GM23338 (cell line): ENCODE measurements around the gene VPS54. TPM values are rescaled to one million over a fixed set of nuclear protein-coding genes. Genes with fewer than 3 reads are reported as not detected.
A peak's percentile ranks its signal among the peaks of the same experiment; 100 is the strongest.

ENCODE experiments used
- ATAC-seq: fragments of 200-7000 bp; cut with Tn5 transposase; 3 replicates; pipeline ENCODE4 v1.9.1; 2020
- DNase-seq: peaks from one replicate; pipeline ENCODE4 v3.0.0-alpha.2; 2015; ENCODE audit warnings: low spot score
- H2AFZ ChIP-seq: fragments of 200-600 bp; sonication (generic); 2 replicates; pipeline ENCODE4 v1.8.0; 2016; ENCODE audit warnings: antibody characterized with exemption, mild to moderate bottlenecking, moderate library complexity
- H3F3A ChIP-seq: fragments of 200-600 bp; sonication (generic); replicated peaks from 2 replicates; pipeline ENCODE4 v1.8.0; 2017; ENCODE audit warnings: antibody characterized with exemption, mixed run types, low read depth
- H3K27ac ChIP-seq: fragments of 200-600 bp; sonication (generic); 2 replicates; pipeline ENCODE4 v1.6.1; 2016; ENCODE audit warnings: low read depth
- H3K27me3 ChIP-seq: fragments of 200-600 bp; sonication (generic); 2 replicates; pipeline ENCODE4 v1.8.0; 2016; ENCODE audit warnings: mild to moderate bottlenecking, mixed run types, moderate library complexity; ENCODE audit not compliant: insufficient read depth
- H3K36me3 ChIP-seq: fragments of 200-600 bp; sonication (generic); 2 replicates; pipeline ENCODE4 v1.8.0; 2016; ENCODE audit warnings: mild to moderate bottlenecking; ENCODE audit not compliant: insufficient read depth
- H3K4me1 ChIP-seq: fragments of 200-600 bp; sonication (generic); 2 replicates; pipeline ENCODE4 v1.8.0; 2016; ENCODE audit warnings: mild to moderate bottlenecking, moderate library complexity; ENCODE audit not compliant: insufficient read depth
- H3K4me2 ChIP-seq: fragments of 200-600 bp; sonication (generic); 2 replicates; pipeline ENCODE4 v1.7.1; 2017; ENCODE audit warnings: mixed run types
- H3K4me3 ChIP-seq: fragments of 200-600 bp; sonication (generic); 2 replicates; pipeline ENCODE4 v1.6.1; 2016; ENCODE audit warnings: mixed run types
- H3K79me2 ChIP-seq: fragments of 200-600 bp; sonication (generic); replicated peaks from 2 replicates; pipeline ENCODE4 v1.8.0; 2017; ENCODE audit warnings: mild to moderate bottlenecking; ENCODE audit not compliant: insufficient read depth
- H3K9me2 ChIP-seq: fragments of 200-600 bp; sonication (generic); 2 replicates; pipeline ENCODE4 v1.8.0; 2017; ENCODE audit not compliant: insufficient read depth
- H4K20me1 ChIP-seq: fragments of 200-600 bp; sonication (generic); replicated peaks from 2 replicates; pipeline ENCODE4 v1.8.0; 2017; ENCODE audit warnings: mild to moderate bottlenecking; ENCODE audit not compliant: insufficient read depth
- H3K27ac Mint-ChIP-seq: 2 replicates; pipeline ENCODE4 v1.8.0; 2020; ENCODE audit warnings: inconsistent platforms, mild to moderate bottlenecking, moderate library complexity, mixed read lengths
- H3K27me3 Mint-ChIP-seq: 3 replicates; pipeline ENCODE4 v1.8.0; 2022; ENCODE audit warnings: low read depth, mild to moderate bottlenecking, moderate library complexity, mixed read lengths, inconsistent platforms; ENCODE audit not compliant: insufficient read depth, poor library complexity
- H3K36me3 Mint-ChIP-seq: 3 replicates; pipeline ENCODE4 v1.8.0; 2021; ENCODE audit warnings: low read depth, mild to moderate bottlenecking, inconsistent platforms, moderate library complexity, mixed read lengths
- H3K4me1 Mint-ChIP-seq: 3 replicates; pipeline ENCODE4 v1.8.0; 2020; ENCODE audit warnings: mild to moderate bottlenecking, inconsistent platforms, mixed read lengths
- H3K4me3 Mint-ChIP-seq: 3 replicates; pipeline ENCODE4 v1.8.0; 2021; ENCODE audit warnings: moderate library complexity, mild to moderate bottlenecking, inconsistent platforms, mixed read lengths
- H3K9me3 Mint-ChIP-seq: 3 replicates; pipeline ENCODE4 v1.8.0; 2020; ENCODE audit warnings: moderate library complexity, mild to moderate bottlenecking, inconsistent platforms, mixed read lengths
- CTCF ChIP-seq, 2 experiments: fragments of 200-600 bp in 1 of 2; sonication (generic) in 1 of 2; conservative IDR thresholded peaks; 2 replicates each; pipeline versions ENCODE4 v1.5.1 to v1.6.1; 2016 to 2017; ENCODE audit warnings: antibody characterized with exemption in 2 of 2, low read depth in 2 of 2, mild to moderate bottlenecking in 2 of 2, moderate library complexity in 1 of 2
- POLR2AphosphoS5 ChIP-seq: IDR thresholded peaks from 2 replicates; pipeline ENCODE4 v1.6.1; 2016; ENCODE audit warnings: antibody characterized with exemption, low read depth
- REST ChIP-seq: IDR thresholded peaks from one replicate; pipeline ENCODE4 v1.6.1; 2018; ENCODE audit warnings: antibody characterized with exemption; ENCODE audit not compliant: unreplicated experiment
- ZNF462 ChIP-seq: fragments of 250-450 bp; sonication (Bioruptor Pico); IDR thresholded peaks from 2 replicates; pipeline ENCODE4 v1.5.0; 2020; ENCODE audit warnings: mild to moderate bottlenecking, moderate library complexity
- polyA plus RNA-seq: library from polyadenylated mRNA; unstranded; fragments of >200 nt; fragmentation: Nextera tagmentation; extraction: Ambion mirVana; gene quantifications from 2 replicates; pipeline ENCODE4 v1.2.1, GENCODE V29; 2016
- total RNA-seq: library from RNA; depleted of rRNA; stranded (reverse); fragments of >200 nt; shearing (Covaris generic); gene quantifications from 2 replicates; pipeline ENCODE4 v1.2.3, GENCODE V29; 2014

Gene VPS54
- total and polyA plus RNA-seq, 2 experiments from 2014 or later = 6.6 to 17.0 TPM

GRCh38 chr2:63893163-63893562 is 126.1 kb downstream of the VPS54 start:
- peaks cover 11% of the 10 kb centered on the region for H3K27me3 Mint-ChIP-seq
- no peak overlapping the region for H3K27ac Mint-ChIP-seq
- no peak overlapping the region for H3K4me3 ChIP-seq
- H3K9me2 ChIP-seq = no peaks in the 10 kb centered on the region
- no peak overlapping the region for H3K4me3 Mint-ChIP-seq
- ATAC-seq = no peak
- no peak for DNase-seq
- peaks cover 3% of the 10 kb centered on the region; the same call in 1 of the 3 replicates for H3K9me3 Mint-ChIP-seq
- H3F3A ChIP-seq = peaks cover 10% of the 10 kb centered on the region; the same call in 1 of the 2 replicates
- H3K4me1 Mint-ChIP-seq = peaks cover 10% of the 10 kb centered on the region; the same call in 2 of the 3 replicates
- H3K27ac ChIP-seq = peak overlapping the region; percentile 30; the same call in 1 of the 2 replicates
- peaks cover 37% of the 10 kb centered on the region for H3K36me3 ChIP-seq
- no peaks in the 10 kb centered on the region for H3K27me3 ChIP-seq
- H3K4me1 ChIP-seq = no peaks in the 10 kb centered on the region
- no peak overlapping the region for H3K4me2 ChIP-seq
- no peak for TF ChIP-seq CTCF (conservative IDR thresholded peaks at IDR 0.05; ENCODE audit: low read depth in 2 of 2)
- TF ChIP-seq POLR2AphosphoS5 = peak; percentile 29; the same call in 1 of the 2 replicates
- TF ChIP-seq ZNF462 (CRISPR knock-in tag) = no peak
- no peak for TF ChIP-seq REST
- H3K79me2 ChIP-seq = no peaks in the 10 kb centered on the region
- H2AFZ ChIP-seq = no peak overlapping the region
- no peaks in the 10 kb centered on the region; the same call in 1 of the 2 replicates for H4K20me1 ChIP-seq
- peaks cover 59% of the 10 kb centered on the region for H3K36me3 Mint-ChIP-seq
